Neural cell (in vitro differentiated cells): Measurements from ENCODE around the gene SUPT3H. TPM values are rescaled to one million over a fixed set of nuclear protein-coding genes. Genes with fewer than 3 reads are reported as not detected.

ENCODE experiments used
- H2AFZ ChIP-seq: fragments of 200-600, 300-800 bp; sonication (generic), shearing (Covaris generic); 2 replicates; pipeline ENCODE4 v1.6.0; 2014; ENCODE audit warnings: low read depth, mild to moderate bottlenecking, antibody characterized with exemption, low read length, moderate library complexity
- H3F3A ChIP-seq: fragments of 200-600 bp; shearing (Covaris generic); 2 replicates; pipeline ENCODE4 v1.6.1; 2016; ENCODE audit warnings: mild to moderate bottlenecking, moderate library complexity, mixed read lengths, antibody characterized with exemption, low read length; ENCODE audit not compliant: insufficient read depth, poor library complexity, severe bottlenecking
- H3K27ac ChIP-seq: fragments of 200-600, 300-800 bp; sonication (generic), shearing (Covaris generic); 2 replicates; pipeline ENCODE4 v1.5.1; 2014; ENCODE audit warnings: mild to moderate bottlenecking, low read length, moderate library complexity
- H3K27me3 ChIP-seq: fragments of 300-800, 200-600 bp; sonication (generic), shearing (Covaris generic); 2 replicates; pipeline ENCODE4 v1.6.0; 2014; ENCODE audit warnings: mild to moderate bottlenecking, low read depth, low read length, moderate library complexity; ENCODE audit not compliant: insufficient read depth
- H3K36me3 ChIP-seq: fragments of 300-800, 200-600 bp; sonication (generic), shearing (Covaris generic); 2 replicates; pipeline ENCODE4 v1.5.1; 2014; ENCODE audit warnings: mild to moderate bottlenecking, antibody characterized with exemption, low read length, moderate library complexity; ENCODE audit not compliant: insufficient read depth
- H3K4me2 ChIP-seq: fragments of 300-800, 200-600 bp; sonication (generic), shearing (Covaris generic); 2 replicates; pipeline ENCODE4 v1.6.0; 2014; ENCODE audit warnings: mild to moderate bottlenecking, low read length
- H3K4me3 ChIP-seq: fragments of 300-800, 200-600 bp; sonication (generic), shearing (Covaris generic); 2 replicates; pipeline ENCODE4 v1.5.1; 2014; ENCODE audit warnings: mild to moderate bottlenecking, low read length, moderate library complexity
- H3K79me2 ChIP-seq: fragments of 200-600 bp; shearing (Covaris generic); replicated peaks from 2 replicates; pipeline ENCODE4 v1.6.0; 2014; ENCODE audit warnings: mild to moderate bottlenecking, low read length, moderate library complexity; ENCODE audit not compliant: insufficient read depth
- H3K9ac ChIP-seq: fragments of 300-800, 200-600 bp; sonication (generic), shearing (Covaris generic); 2 replicates; pipeline ENCODE4 v1.6.1; 2016; ENCODE audit warnings: mild to moderate bottlenecking, low read length, mixed read lengths
- H3K9me2 ChIP-seq: fragments of 200-600 bp; shearing (Covaris generic); 2 replicates; pipeline ENCODE4 v1.6.1; 2016; ENCODE audit warnings: mild to moderate bottlenecking, low read length, mixed read lengths; ENCODE audit not compliant: insufficient read depth
- H3K9me3 ChIP-seq: fragments of 200-600, 300-800 bp; sonication (generic), shearing (Covaris generic); 2 replicates; pipeline ENCODE4 v1.6.1; 2016; ENCODE audit warnings: mild to moderate bottlenecking, mixed run types, low read length, moderate library complexity, mixed read lengths
- H4K20me1 ChIP-seq: fragments of 200-600 bp; shearing (Covaris generic); 2 replicates; pipeline ENCODE4 v1.6.1; 2016; ENCODE audit warnings: mild to moderate bottlenecking, mixed run types; ENCODE audit not compliant: insufficient read depth
- EP300 ChIP-seq: fragments of 450-650 bp; conservative IDR thresholded peaks from 2 replicates; pipeline ENCODE4 v1.6.1; 2014; ENCODE audit warnings: antibody characterized with exemption, mild to moderate bottlenecking, moderate library complexity; ENCODE audit not compliant: poor library complexity, severe bottlenecking
- EZH2 ChIP-seq: fragments of 200-600, 300-800 bp; shearing (Covaris generic), sonication (generic); IDR thresholded peaks from 2 replicates; pipeline ENCODE4 v1.6.1; 2014; ENCODE audit warnings: antibody characterized with exemption, low read length, borderline replicate concordance, mild to moderate bottlenecking; ENCODE audit not compliant: insufficient read depth, poor library complexity, severe bottlenecking
- MXI1 ChIP-seq: fragments of 450-650 bp; conservative IDR thresholded peaks from 2 replicates; pipeline ENCODE4 v1.6.1; 2014; ENCODE audit warnings: antibody characterized with exemption, mild to moderate bottlenecking; ENCODE audit not compliant: poor library complexity, severe bottlenecking
- POLR2AphosphoS5 ChIP-seq: IDR thresholded peaks from 2 replicates; pipeline ENCODE4 v1.6.1; 2012
- RAD21 ChIP-seq: fragments of 450-650 bp; conservative IDR thresholded peaks from 2 replicates; pipeline ENCODE4 v1.6.1; 2014; ENCODE audit warnings: antibody characterized with exemption, mild to moderate bottlenecking, moderate library complexity
- SMC3 ChIP-seq: fragments of 450-650 bp; conservative IDR thresholded peaks from 2 replicates; pipeline ENCODE4 v1.6.1; 2014; ENCODE audit warnings: antibody characterized with exemption, mild to moderate bottlenecking, moderate library complexity; ENCODE audit not compliant: poor library complexity
- TAF1 ChIP-seq: IDR thresholded peaks from 2 replicates; pipeline ENCODE4 v1.6.1; 2012; ENCODE audit warnings: low read depth
- polyA plus RNA-seq: library from polyadenylated mRNA; depleted of rRNA; stranded (reverse); fragments of >200 nt; gene quantifications from 2 replicates; pipeline ENCODE4 v1.2.3, GENCODE V29; 2014
- TF ChIP-seq, protein P1 (sequence below): fragments of 450-650 bp; IDR thresholded peaks from 2 replicates; pipeline ENCODE4 v1.5.1; 2014; ENCODE audit warnings: antibody characterized with exemption, mild to moderate bottlenecking, moderate library complexity; ENCODE audit not compliant: poor library complexity, severe bottlenecking
- TF ChIP-seq, protein P2 (sequence below): IDR thresholded peaks from 2 replicates; pipeline ENCODE4 v1.6.1; 2012; ENCODE audit warnings: borderline replicate concordance

SUPT3H gene
- polyA plus RNA-seq, 1 donor from 2014 or later, result 6.8 TPM

DNA sequence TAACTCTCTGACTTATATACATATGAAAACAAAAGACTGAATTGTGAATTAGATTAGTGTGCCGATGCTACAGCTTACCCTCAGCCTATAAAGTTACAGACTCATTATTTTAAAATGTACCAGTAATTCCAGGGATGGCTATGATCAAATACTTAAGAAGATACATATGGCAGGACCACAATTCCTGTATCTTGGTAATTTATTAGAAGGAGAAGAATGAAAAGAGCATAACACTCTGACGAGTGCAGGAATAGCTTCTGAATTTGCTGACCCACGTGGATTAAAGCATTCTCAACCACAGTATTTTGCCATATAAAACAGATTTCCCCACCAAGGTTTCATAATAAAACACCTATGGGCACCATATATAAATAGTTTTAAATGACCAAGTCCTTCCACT is 418.1 kb downstream of the SUPT3H start:
- Histone ChIP-seq H4K20me1 (no peaks in the 10 kb centered on the region), H3F3A (no peaks in the 10 kb centered on the region), H2AFZ (no peak overlapping the region), H3K27me3 (no peaks in the 10 kb centered on the region), H3K79me2 (no peaks in the 10 kb centered on the region), H3K4me3 (no peak overlapping the region), H3K9me2 (no peaks in the 10 kb centered on the region), H3K36me3 (no peaks in the 10 kb centered on the region), H3K9me3 (no peaks in the 10 kb centered on the region), H3K9ac (no peak overlapping the region), H3K27ac (no peak overlapping the region), H3K4me2 (no peak overlapping the region)
- TF ChIP-seq, protein P1, sequence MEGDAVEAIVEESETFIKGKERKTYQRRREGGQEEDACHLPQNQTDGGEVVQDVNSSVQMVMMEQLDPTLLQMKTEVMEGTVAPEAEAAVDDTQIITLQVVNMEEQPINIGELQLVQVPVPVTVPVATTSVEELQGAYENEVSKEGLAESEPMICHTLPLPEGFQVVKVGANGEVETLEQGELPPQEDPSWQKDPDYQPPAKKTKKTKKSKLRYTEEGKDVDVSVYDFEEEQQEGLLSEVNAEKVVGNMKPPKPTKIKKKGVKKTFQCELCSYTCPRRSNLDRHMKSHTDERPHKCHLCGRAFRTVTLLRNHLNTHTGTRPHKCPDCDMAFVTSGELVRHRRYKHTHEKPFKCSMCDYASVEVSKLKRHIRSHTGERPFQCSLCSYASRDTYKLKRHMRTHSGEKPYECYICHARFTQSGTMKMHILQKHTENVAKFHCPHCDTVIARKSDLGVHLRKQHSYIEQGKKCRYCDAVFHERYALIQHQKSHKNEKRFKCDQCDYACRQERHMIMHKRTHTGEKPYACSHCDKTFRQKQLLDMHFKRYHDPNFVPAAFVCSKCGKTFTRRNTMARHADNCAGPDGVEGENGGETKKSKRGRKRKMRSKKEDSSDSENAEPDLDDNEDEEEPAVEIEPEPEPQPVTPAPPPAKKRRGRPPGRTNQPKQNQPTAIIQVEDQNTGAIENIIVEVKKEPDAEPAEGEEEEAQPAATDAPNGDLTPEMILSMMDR, result no peak
- no peak for TF ChIP-seq RAD21
- TF ChIP-seq POLR2AphosphoS5, result no peak
- no peak for TF ChIP-seq TAF1
- no peak for TF ChIP-seq MXI1

DNA sequence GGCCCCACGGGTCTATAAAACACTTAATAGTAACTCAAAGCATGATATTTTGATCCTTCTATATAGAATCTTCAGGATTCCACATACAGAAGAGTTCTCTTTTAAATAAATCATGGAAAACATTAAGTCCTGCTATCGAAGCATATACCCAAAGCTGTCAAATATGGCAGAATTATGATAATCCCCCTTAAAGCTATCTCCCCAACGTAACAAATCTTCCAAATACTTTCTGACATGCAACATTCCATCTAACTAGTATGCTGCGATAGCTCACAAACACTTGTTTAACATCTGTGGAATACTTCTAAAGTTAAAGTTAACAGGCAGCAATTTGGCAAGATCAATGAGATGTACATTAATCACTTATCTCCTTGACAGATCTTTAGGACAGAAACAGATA is 420.6 kb downstream of the SUPT3H start:
- TF ChIP-seq, protein P1, result no peak
- no peak for TF ChIP-seq RAD21
- no peak for TF ChIP-seq SMC3
- TF ChIP-seq MXI1, result no peak
- TF ChIP-seq EZH2, result no peak
- TF ChIP-seq EP300, result no peak
- no peak for TF ChIP-seq POLR2AphosphoS5
- TF ChIP-seq, protein P2, sequence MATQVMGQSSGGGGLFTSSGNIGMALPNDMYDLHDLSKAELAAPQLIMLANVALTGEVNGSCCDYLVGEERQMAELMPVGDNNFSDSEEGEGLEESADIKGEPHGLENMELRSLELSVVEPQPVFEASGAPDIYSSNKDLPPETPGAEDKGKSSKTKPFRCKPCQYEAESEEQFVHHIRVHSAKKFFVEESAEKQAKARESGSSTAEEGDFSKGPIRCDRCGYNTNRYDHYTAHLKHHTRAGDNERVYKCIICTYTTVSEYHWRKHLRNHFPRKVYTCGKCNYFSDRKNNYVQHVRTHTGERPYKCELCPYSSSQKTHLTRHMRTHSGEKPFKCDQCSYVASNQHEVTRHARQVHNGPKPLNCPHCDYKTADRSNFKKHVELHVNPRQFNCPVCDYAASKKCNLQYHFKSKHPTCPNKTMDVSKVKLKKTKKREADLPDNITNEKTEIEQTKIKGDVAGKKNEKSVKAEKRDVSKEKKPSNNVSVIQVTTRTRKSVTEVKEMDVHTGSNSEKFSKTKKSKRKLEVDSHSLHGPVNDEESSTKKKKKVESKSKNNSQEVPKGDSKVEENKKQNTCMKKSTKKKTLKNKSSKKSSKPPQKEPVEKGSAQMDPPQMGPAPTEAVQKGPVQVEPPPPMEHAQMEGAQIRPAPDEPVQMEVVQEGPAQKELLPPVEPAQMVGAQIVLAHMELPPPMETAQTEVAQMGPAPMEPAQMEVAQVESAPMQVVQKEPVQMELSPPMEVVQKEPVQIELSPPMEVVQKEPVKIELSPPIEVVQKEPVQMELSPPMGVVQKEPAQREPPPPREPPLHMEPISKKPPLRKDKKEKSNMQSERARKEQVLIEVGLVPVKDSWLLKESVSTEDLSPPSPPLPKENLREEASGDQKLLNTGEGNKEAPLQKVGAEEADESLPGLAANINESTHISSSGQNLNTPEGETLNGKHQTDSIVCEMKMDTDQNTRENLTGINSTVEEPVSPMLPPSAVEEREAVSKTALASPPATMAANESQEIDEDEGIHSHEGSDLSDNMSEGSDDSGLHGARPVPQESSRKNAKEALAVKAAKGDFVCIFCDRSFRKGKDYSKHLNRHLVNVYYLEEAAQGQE, result no peak
- no peak for TF ChIP-seq TAF1
- H3F3A ChIP-seq, result no peaks in the 10 kb centered on the region
- H3K4me3 ChIP-seq, result no peak overlapping the region
- H3K36me3 ChIP-seq, result no peaks in the 10 kb centered on the region
- H3K9ac ChIP-seq, result no peak overlapping the region
- no peaks in the 10 kb centered on the region for H3K9me3 ChIP-seq
- no peak overlapping the region for H3K4me2 ChIP-seq
- no peaks in the 10 kb centered on the region for H3K27me3 ChIP-seq
- no peaks in the 10 kb centered on the region for H4K20me1 ChIP-seq
- no peaks in the 10 kb centered on the region for H3K79me2 ChIP-seq
- H2AFZ ChIP-seq, result no peak overlapping the region
- H3K27ac ChIP-seq, result no peak overlapping the region
- no peaks in the 10 kb centered on the region for H3K9me2 ChIP-seq
